Rectal smooth muscle tissue (tissue), 1 donor: Measurements from ENCODE around the gene FMNL1.

ENCODE experiments used
- H3K27ac ChIP-seq: one replicate; pipeline ENCODE4 v1.7.0; 2013; ENCODE audit warnings: low read depth, low read length, inconsistent platforms
- H3K27me3 ChIP-seq: one replicate; pipeline ENCODE4 v1.7.0; 2013; ENCODE audit warnings: low read length; ENCODE audit not compliant: control insufficient read depth, insufficient read depth
- H3K36me3 ChIP-seq: one replicate; pipeline ENCODE4 v1.7.0; 2013; ENCODE audit warnings: low read length; ENCODE audit not compliant: control insufficient read depth, insufficient read depth
- H3K4me1 ChIP-seq: one replicate; pipeline ENCODE4 v1.7.0; 2013; ENCODE audit warnings: low read length; ENCODE audit not compliant: control insufficient read depth, insufficient read depth
- H3K4me3 ChIP-seq: one replicate; pipeline ENCODE4 v1.7.0; 2013; ENCODE audit warnings: low read length
- H3K9ac ChIP-seq: one replicate; pipeline ENCODE4 v1.7.0; 2013; ENCODE audit warnings: low read length

The FMNL1 gene

DNA sequence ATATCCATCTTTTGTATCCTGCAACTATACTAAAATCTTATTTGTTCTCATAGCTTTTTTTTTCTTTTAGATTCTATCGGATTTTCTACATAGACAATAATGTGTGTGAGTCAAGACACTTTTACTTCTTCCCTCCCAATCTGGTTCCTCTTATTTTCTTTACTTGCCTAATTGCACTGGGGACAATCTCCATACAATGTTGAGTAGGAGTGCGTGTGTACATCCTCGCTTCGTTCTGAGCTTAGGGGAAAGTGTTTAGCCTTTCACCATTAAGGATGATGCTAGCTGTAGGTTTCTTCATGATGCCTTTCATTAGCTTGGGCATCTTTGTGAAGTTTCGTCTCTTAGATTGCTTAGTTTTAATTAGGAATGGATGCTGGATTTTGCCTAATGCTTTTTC lies 37.3 kb downstream of the FMNL1 start:
- Histone ChIP-seq H3K4me3 (no peak overlapping the region), H3K36me3 (peaks cover 9% of the 10 kb centered on the region), H3K4me1 (peaks cover 6% of the 10 kb centered on the region), H3K27me3 (no peaks in the 10 kb centered on the region), H3K27ac (no peak overlapping the region), H3K9ac (no peak overlapping the region)

DNA sequence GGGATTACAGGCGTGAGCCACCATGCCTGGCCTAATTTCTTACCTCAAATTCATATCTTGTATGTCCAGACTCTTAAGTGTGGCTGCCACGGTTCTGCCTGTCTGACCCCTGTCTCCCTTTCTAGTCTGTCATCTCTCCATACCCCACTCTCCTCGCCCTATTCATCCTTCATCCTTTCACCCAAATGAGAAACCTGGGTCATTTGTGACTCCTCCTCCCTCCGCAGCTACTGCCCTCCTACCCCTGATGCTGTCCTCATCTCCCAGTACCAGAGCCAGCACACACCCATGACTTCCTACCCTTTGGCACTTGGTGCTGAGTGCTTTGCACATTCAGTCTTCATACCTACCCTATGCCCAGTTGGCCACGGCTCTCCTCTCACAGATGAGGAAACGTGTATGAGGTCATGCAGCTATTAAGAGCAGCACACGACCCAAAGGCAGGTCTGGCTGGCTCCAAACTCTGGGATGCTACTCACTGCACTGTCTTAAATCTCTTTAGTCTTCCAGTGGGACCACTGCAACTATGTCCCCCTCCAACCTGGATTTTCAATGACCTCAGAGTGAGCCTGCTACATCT lies 38.6 kb downstream of the FMNL1 start:
- Histone ChIP-seq H3K36me3 (peaks cover 19% of the 10 kb centered on the region), H3K4me1 (peaks cover 6% of the 10 kb centered on the region), H3K27me3 (no peaks in the 10 kb centered on the region), H3K4me3 (no peak overlapping the region), H3K27ac (no peak overlapping the region), H3K9ac (no peak overlapping the region)

DNA sequence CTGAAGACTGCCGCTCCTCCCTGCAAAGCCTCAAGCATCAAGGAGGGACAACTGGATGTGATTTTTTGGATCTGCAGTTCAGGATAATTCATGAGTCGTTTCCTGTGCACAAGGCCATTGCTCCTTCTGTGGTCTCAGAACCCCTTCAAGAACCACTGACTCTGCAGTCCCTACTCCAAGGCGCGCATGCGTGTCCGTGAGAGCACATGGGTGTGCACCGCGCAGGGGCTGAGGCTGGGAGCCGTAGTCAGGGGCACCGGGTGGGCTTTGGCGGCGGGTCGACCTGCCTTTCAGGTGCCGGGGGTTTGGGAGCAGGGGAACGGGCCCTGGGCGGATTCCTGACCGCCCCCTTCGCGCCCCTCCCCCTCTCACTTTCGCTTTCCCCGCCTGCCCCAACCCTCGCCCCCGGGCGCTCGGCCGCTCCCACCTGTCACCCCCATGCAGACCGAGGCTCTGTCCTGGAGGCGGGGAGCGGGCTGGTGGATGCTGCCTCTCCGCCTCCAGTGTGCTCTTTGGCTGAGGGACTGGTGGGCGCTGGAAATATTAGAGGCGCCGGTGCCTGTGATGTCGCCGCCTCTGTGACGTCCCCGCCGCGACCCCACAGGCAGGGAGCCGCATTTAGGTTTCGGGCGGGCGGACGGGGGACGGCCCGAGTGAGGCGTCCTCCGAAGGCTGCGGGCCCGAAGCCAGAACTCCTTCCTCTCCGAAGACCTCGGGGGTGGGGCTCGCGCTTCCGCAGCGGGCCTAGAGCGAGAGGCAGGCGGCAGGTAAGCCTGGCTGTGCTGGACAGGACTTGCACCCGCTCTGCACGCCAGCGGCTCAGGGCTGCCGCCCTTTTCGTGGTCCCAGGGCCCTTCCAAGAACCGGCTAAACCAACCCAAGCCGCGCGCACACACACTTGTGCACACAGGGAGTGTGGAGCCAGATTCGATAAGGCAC lies 40.2 kb downstream of the FMNL1 start, which contains the start of gene SPATA32:
Gene SPATA32 (minus strand): TSS at position 518 of the 939 bp plus-strand sequence. CDS start 78 bp downstream, at position 440.
- no peak within 1 kb of the TSS for H3K27ac ChIP-seq
- peaks cover 23% of the 10 kb centered on the region for H3K36me3 ChIP-seq
- H3K27me3 ChIP-seq = no peaks in the 10 kb centered on the region
- H3K9ac ChIP-seq = peak within 1 kb of the TSS; percentile 54
- peaks cover 6% of the 10 kb centered on the region for H3K4me1 ChIP-seq
- peak within 1 kb of the TSS; percentile 63 for H3K4me3 ChIP-seq

DNA sequence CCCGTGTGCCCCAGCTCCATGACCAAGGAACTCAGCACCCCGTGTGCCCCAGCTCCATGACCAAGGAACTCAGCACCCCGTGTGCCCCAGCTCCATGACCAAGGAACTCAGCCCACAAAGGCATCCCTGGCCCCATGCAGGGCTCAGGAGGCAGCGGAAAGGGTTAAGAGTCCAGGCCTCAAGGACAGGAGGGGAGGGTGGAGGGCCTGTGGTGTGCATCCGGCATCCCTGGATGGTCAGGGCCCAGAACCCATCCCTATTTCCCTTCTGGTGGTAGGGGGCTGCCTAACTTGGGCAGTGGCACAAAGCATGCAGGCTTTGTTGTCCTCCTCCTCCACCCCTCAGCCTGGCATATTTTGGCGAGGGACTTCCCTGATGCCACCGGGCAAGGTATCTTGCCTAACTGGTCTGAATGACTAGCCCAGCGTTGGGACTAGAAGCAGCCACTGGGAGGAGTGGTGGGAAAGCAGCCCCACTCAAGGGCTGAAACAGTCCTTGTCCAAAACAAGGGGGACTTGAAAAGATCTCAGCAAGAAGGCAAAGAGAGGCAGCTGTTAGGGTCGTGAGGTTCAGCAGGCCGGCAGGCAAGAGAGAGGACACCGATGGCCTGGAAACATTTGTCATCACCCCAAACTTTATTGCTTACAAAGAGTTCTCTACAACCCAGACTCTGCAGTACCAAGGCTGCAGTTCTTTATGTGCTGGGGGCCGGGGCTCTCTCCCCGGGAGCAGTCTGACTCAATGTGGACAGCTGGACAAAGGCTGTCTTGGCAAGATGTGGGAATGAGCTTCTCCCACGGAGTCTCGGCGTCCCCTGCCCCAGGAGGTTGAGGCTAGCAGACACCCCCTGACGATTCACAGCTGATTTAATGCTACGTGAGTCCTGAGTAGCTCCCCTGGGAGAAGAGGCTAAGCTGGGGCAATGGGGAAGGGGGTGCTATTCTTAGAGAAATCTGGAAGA lies 41.1 kb downstream of the FMNL1 start:
- Histone ChIP-seq H3K4me1 (peaks cover 6% of the 10 kb centered on the region), H3K4me3 (peak overlapping the region; percentile 63), H3K9ac (no peak overlapping the region), H3K27me3 (no peaks in the 10 kb centered on the region), H3K36me3 (peaks cover 30% of the 10 kb centered on the region), H3K27ac (no peak overlapping the region)

DNA sequence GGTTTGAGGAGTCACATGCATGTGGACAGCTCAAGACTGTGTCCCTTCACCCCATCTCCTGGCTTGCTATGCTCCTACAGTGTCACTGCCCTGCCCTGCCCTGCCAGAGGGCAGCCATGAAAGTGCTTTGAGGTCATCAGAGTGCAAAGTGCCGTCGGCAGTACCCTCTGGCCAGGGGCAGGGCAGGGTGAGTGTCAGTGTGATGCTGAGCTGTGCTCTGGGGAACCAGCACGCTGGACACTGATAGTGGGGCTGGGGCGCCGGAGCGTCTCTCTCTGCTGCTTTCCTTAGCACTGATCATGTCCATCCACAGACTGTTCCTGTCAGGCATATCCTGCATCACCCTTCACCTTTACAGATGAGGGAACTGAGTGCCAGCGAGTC lies 41.8 kb downstream of the FMNL1 start:
- Histone ChIP-seq H3K36me3 (peaks cover 37% of the 10 kb centered on the region), H3K4me1 (peaks cover 6% of the 10 kb centered on the region), H3K4me3 (no peak overlapping the region), H3K27me3 (no peaks in the 10 kb centered on the region), H3K27ac (peak overlapping the region; percentile 14), H3K9ac (no peak overlapping the region)

DNA sequence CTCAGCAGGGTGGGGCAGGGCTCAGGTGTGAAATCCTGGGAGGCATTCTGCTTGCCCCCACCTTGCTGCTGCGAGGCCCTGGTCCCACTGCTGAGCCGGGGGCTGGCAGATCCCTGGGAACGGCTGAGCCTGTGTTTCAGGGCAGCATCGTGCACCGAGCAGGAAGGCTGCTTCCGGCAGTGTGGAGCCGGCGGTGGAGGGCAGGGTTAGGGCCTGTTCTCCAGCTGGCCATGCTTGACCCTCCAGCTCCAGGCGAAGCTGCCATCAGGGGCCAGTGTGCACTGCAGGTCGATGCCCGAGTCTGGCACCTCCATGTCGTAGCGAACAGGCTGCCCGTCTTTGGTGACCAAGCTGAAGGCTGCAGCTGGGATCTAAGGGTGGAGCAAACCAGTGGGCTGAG lies 42.7 kb downstream of the FMNL1 start:
- H3K36me3 ChIP-seq = peaks cover 43% of the 10 kb centered on the region
- H3K27me3 ChIP-seq = no peaks in the 10 kb centered on the region
- H3K9ac ChIP-seq = no peak overlapping the region
- no peak overlapping the region for H3K4me3 ChIP-seq
- no peak overlapping the region for H3K27ac ChIP-seq
- H3K4me1 ChIP-seq = peaks cover 6% of the 10 kb centered on the region

DNA sequence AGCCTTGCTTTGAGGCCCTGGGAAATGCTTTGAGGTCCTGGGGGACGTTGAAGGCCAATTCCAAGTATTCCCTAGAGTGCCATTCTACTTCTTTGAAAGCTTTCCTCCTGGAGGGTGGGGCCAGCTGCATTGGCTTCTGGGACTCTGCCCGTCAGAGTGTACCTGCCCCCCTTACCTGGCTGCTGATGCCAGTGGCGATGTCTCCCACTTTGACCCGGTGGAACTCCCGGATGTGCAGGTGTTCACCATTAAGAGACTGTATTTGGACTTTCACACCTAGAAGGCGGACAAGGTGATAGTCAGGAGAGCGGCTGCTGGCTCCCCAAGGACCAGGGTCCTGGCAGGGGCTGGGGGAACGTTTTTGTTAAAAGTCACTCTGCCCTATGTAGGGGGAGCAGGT lies 43.3 kb downstream of the FMNL1 start:
- Histone ChIP-seq H3K4me3 (no peak overlapping the region), H3K4me1 (peaks cover 6% of the 10 kb centered on the region), H3K27ac (no peak overlapping the region), H3K36me3 (peaks cover 48% of the 10 kb centered on the region), H3K9ac (no peak overlapping the region), H3K27me3 (no peaks in the 10 kb centered on the region)

DNA sequence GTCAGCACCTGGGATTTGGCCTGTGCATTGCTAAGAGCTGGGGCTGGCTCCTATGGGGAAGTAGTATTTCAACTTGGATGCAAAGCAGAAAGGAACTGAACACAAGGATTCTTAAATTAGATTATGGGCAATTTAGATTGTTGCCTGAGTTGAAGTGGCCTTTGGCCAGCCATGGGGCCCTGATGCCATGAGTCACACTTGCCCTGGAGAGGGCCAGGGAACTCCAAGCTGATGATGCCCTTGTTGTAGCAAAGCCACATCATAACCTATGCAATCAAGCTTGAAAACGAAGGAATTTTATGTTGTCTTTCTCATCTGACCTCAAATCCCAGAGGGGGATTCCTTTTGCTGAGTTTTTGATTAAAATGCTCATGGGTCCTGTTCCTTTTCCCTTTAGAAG lies 44.1 kb downstream of the FMNL1 start:
- Histone ChIP-seq H3K36me3 (peaks cover 56% of the 10 kb centered on the region), H3K27me3 (no peaks in the 10 kb centered on the region), H3K4me1 (peaks cover 6% of the 10 kb centered on the region), H3K27ac (no peak overlapping the region), H3K9ac (no peak overlapping the region), H3K4me3 (no peak overlapping the region)

DNA sequence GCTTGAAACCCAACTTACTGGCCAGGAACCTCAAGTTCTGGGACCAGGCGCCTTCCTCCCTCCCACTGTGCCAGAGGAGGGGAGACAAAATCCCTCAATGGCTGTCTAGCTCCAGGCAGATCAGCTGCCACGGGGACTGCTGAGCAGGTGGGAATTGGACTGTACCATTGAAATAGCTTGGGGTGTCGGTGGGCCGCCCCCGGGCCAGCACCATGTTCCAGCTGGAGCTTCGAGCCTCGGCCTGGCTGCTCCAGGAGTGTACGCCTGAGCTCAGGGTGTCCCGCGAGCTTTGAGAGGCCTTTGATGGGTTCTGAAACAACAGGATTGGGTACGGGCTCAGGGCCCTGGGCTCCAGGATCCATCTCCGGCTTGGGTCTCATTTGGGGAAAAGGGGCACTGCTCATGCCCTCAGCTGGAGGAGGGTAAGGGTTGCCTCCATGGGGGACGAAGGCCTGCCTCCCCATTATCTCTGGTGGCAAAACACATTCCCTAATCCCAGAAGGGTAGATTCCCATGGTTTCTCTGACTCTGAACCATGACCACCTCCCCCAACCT lies 44.8 kb downstream of the FMNL1 start:
- no peak overlapping the region for H3K9ac ChIP-seq
- H3K4me3 ChIP-seq = no peak overlapping the region
- peaks cover 59% of the 10 kb centered on the region for H3K36me3 ChIP-seq
- H3K27me3 ChIP-seq = no peaks in the 10 kb centered on the region
- H3K27ac ChIP-seq = no peak overlapping the region
- H3K4me1 ChIP-seq = peaks cover 5% of the 10 kb centered on the region

DNA sequence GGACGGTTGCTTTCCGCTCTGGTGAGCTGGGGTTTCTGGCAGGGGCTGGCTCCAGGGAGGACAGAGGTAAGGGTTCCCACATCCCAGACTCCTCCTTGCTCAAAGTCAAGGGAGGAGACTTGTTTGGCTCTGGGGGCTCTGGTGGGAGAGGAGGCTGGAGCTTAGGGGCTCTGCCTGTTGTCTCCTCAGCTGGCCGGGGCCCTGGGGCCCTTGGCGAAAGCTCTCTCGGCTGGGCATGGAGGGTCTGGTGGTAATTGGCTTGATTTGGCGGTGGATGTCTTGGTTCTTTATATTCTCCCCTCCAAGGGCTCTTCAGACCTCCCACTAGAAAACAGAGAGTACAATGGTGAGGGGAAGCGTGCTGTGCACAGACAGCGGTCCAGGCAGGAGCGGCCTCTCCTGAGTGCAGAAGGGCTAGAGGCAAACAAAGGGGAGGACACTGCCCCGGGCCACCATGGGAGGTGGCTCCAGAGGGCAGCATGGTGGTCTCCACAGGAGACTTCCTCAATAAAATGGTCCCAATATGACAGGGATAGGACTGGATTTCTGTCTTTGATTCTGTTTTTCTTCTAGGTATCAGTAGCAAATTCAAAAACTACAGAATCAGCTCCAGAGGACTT lies 45.9 kb downstream of the FMNL1 start:
- H3K36me3 ChIP-seq = peaks cover 62% of the 10 kb centered on the region
- H3K4me1 ChIP-seq = peaks cover 2% of the 10 kb centered on the region
- no peak overlapping the region for H3K27ac ChIP-seq
- H3K27me3 ChIP-seq = no peaks in the 10 kb centered on the region
- H3K4me3 ChIP-seq = no peak overlapping the region
- no peak overlapping the region for H3K9ac ChIP-seq

DNA sequence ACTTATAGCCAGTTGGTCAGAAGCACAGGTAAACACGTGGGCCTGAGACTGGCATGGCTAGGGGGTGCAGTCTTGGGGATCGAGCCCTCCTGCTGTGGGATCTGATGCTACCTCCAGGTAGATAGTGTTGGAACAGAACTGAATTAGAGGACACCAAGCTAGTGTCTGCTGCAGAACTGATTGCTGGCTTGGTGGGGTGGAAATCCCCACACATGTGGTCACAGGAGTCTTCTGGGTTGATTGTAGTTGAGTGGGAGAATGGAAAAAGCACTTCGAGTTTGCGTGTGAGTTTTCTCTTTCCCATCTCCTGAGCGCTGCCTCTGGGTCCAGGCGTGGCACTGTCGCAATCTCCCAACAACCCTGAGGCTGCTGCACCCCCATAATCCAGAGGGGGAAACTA lies 48.2 kb downstream of the FMNL1 start:
- no peaks in the 10 kb centered on the region for H3K4me1 ChIP-seq
- no peak overlapping the region for H3K9ac ChIP-seq
- no peak overlapping the region for H3K27ac ChIP-seq
- H3K27me3 ChIP-seq = no peaks in the 10 kb centered on the region
- H3K36me3 ChIP-seq = peaks cover 61% of the 10 kb centered on the region
- no peak overlapping the region for H3K4me3 ChIP-seq
